ENCODE results near the gene YBX2.

DNA sequence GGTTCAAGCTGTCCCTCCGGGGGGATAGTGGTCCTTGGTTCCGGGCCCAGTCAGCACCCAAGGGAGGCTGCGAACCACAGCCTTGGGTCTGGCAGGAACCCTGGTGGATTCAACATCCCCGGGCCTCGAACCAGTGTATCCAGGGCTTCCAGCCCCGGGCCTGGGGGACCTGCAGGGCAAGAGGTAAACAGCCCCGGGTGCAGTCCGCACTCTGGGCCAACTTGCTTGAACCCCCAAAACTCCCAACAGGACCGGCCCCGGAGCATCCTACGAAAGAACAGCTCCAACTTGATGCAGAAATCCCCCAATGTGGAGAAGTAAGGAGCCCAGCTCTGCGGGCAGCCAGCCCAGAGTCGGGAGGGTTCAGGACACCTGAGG, 36.2 kb upstream of the YBX2 start:
- TF ChIP-seq CTCF (IDR thresholded peaks at IDR 0.05; ENCODE audit: insufficient read depth, low read length) (no peak), POLR2AphosphoS5 (IDR thresholded peaks at IDR 0.05; ENCODE audit: low read depth) (no peak), GABPA (IDR thresholded peaks at IDR 0.05; ENCODE audit: low read depth) (no peak)

Measured in HL-60 (cell line).